ENCODE measurements around the gene IFNAR1.

The IFNAR1 gene

GRCh38 chr21:33324291-33325221 is at the start of gene IFNAR1:
Gene IFNAR1, plus strand, starts transcription at chr21:33324970. Its CDS starts 86 bp downstream, at chr21:33325056.
- peak; percentile 100 for DNase-seq (ENCODE audit: low spot score)

- no peak for DNase-seq (ENCODE audit: low spot score)
These were observed 46.0 kb upstream of the IFNAR1 start for GRCh38 chr21:33278721-33279120.

DNA sequence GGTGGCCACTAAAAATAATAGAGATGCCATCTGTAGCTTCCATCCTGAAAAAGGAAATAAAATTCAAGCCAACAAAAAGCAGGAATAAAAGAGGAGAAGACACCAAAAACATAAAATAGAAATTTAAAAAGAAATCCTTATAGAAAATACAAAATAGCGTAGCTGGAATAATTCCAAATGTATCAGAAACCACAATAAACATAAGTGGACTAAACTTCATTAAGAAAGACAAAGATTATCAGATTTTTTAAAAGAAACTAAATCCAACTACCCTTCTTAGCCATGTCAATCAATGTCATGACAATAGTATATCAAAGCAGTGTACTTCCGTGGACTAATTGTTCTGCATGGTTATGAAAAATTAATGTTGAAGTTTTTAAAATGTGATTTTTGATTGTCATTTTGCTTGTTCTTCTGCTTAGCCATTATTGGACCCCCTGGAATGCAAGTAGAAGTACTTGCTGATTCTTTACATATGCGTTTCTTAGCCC is 45.4 kb upstream of the IFNAR1 start:
- DNase-seq (ENCODE audit: low spot score), result no peak

DNA sequence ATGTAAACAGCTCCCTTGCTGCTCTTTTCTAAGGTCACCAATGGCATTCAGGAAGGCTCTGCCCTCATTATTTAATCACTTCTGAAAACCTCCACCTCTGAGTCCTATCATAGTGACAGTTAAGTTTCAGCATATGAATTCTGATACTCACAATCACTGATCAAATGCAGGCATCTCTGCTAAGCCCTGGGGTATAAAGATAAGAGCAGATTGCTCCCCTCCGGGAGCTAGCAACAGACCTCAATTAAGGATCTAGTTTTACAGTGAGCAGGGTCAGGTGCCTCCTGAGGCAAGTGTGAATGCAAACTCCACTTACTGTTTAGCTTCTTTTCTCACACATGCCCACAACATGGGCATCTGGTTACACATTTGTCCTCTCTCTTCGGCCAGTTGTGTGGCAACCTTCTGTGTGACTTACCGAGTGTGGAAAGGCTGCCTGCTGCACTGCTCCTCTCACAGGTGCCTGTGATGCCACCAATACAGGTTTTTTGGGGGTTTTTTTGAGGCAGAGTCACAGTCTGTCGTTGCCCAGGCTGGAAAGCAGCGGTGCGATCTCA is 43.6 kb upstream of the IFNAR1 start:
- DNase-seq (ENCODE audit: low spot score), result no peak

- DNase-seq (ENCODE audit: low spot score), result no peak
These were observed 41.6 kb upstream of the IFNAR1 start for GRCh38 chr21:33283203-33283602.

- no peak for DNase-seq (ENCODE audit: low spot score)
These were observed 38.7 kb upstream of the IFNAR1 start for GRCh38 chr21:33286076-33286475.

DNA sequence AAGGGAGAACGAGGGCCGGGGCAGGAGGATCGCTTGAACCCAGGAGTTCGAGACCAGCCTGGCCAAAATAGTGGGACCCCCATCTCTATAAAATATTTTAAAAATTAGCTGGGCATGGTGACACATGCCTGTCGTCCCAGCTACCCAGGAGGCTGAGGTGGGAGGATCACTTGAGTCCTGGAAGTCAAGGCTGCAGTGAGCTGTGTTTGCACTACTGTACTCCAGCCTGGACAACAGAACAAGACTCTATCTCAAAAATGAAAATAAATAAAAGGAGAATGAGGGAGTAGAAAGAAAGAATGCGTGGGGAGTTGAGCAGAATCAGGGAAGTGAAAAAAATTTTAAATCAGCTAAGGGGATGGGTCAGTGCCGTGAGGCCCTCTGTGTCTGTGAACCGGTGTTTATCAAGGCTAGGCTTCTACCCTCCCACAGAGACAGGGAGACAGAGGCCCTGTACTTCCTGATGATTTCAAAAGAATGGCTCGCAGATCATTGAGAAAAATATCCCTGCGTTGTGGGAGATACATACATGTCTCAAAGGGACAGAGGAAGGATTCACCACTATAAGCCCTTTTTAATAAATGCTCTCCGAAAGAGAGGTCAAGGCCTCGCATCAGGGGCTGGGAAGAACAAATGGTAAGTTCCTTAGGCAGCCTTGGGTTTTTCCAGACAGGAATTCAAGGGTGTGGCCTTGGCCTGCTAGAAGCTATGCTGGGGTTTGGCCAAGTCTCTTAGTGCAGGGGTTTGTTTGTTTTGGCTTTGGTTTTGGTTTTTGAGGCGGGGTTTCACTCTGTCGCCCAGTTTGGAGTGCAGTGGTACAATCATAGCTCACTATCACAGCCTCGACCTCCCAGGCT is 37.9 kb upstream of the IFNAR1 start:
- peak; percentile 76 for DNase-seq (ENCODE audit: low spot score)

DNA sequence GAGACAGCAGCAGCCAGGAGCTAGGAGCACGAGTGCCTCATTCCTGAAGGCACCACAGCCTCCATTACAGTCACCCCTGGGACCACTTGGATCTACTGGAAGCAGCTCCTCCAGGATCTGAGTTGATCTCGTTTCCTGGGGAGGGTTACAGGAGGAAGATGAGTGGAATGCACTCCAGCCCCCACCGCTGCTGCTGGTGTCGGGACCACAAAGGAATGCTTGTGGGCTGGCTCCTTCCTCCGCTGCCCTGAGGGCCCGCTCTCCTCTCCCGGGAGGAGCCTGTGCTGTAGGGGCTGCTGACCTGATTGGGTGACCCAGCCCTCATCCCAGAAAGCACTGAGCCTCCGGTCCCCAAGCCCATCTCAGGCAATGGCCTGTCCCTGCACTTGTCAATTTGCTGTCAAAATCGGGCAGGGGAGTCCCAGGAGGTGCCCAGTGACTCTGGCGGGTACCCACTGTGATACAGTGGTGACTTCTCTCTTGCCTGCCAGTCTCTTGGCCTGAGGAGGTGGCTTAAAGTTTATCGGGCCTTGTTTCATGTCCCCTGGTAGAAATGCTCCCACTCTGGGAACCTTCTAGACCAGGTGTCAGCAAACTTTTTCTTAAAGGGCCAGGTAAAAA is 35.5 kb upstream of the IFNAR1 start:
- DNase-seq (ENCODE audit: low spot score), result peak; percentile 31

- DNase-seq (ENCODE audit: low spot score), result no peak
These were observed 34.3 kb upstream of the IFNAR1 start for GRCh38 chr21:33290441-33290840.

- DNase-seq (ENCODE audit: low spot score), result no peak
These were observed 33.1 kb upstream of the IFNAR1 start for GRCh38 chr21:33291686-33292085.

GRCh38 chr21:33292724-33293123 is 32.0 kb upstream of the IFNAR1 start:
- no peak for DNase-seq (ENCODE audit: low spot score)

- no peak for DNase-seq (ENCODE audit: low spot score)
These were observed 31.6 kb upstream of the IFNAR1 start for GRCh38 chr21:33293136-33293535.

DNA sequence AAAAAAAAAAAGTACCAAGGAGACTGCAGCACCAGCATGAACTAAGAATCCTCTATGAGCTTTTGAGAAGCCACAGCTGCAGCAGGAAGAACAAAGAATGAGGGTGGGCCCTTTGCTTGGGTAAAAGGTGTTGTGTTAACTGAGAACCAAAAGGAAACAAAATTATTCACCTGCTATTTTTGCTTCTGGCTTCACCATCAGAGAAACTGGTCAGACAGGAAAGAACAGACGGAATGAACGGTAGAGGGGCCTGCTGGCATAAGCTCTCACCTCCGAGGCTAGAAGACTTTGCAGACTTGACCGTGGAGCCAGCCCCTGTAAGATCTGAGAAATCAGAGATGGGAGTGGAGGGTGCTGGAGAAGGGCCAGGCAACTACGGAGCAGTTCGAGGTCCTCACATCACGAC is 31.0 kb upstream of the IFNAR1 start:
- no peak for DNase-seq (ENCODE audit: low spot score)

DNA sequence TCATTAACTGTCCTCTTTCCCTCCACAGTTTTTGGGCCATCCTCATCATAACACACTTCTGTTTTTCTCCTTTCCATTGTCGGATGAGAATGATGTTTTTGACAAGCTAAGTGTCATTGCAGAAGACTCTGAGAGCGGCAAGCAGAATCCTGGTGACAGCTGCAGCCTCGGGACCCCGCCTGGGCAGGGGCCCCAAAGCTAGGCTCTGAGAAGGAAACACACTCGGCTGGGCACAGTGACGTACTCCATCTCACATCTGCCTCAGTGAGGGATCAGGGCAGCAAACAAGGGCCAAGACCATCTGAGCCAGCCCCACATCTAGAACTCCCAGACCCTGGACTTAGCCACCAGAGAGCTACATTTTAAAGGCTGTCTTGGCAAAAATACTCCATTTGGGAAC is 28.6 kb upstream of the IFNAR1 start:
- DNase-seq (ENCODE audit: low spot score), result no peak

DNA sequence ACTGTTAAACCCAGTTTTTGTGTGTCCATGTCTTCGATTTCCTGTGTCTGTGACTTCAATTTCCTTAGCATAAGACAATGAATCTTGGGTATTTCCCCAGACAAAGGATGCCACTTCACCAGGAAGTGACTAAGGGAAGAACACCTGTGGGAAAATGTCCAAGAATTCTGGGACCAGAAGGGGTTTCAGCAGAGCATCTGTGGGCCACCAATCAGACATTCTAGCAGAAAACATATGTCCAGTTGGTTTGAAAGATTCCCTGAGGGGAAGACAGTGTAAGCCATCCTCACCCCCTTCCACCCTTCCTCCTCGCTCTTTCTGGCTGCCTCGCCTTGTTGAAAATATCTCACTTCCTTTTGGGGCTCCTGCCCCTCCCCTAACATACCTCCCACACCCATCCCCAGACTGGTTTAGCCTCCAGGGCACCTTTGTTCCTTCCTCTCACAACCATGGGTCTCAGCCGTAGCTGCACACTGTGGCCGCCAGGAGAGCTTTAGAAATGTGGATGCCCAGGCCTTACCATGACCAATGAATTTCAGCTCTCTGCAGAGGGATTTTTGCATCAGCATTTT is 25.5 kb upstream of the IFNAR1 start:
- no peak for DNase-seq (ENCODE audit: low spot score)

DNA sequence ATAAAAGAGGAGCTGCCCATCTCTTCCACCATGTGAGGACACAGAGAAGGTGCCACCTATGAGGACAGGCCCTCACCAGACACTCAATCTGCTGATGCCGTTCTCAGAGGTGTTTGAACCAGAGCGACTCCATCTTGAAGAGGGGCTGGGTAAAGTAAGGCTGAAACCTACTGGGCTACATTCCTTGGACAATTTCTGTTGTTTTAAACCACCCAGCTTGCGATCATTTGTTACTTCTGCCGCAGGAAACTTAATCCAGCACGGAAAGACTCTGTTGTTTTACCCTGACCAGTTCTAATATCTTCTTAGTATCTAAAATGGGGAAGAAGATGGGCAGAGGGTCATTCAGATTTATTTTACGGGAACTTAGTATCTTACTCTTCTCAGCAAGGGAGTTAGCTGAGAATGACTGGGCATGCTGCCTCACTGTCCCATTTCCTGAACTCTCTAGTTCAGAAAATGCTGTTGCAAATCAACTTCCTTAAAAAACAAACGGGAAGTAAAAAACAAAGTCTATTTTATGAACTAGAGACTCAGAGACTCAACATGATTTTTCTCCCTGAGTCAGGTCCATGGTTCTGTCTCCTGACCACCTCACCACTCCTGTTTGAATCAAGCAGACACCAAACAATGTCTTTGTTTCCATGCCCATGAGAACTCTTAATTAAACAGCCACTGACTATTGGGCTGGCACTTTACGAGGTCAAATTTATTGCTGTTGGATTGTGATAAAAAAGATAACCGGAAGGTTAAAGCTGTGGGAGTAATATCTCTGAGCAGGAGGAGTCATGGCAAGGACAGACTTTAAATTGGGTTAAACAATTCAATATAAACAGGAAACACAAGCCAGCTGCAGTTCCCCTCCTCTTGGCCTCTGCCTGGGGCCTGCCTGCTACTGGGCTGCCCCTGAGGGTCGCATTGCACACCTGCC is 23.8 kb upstream of the IFNAR1 start:
- no peak for DNase-seq (ENCODE audit: low spot score)

GRCh38 chr21:33301632-33302002 is 23.2 kb upstream of the IFNAR1 start:
- no peak for DNase-seq (ENCODE audit: low spot score)

GRCh38 chr21:33302055-33302454 is 22.7 kb upstream of the IFNAR1 start:
- DNase-seq (ENCODE audit: low spot score), result no peak

GRCh38 chr21:33302796-33303195 is 22.0 kb upstream of the IFNAR1 start:
- DNase-seq (ENCODE audit: low spot score), result no peak

GRCh38 chr21:33305344-33305671 is 19.5 kb upstream of the IFNAR1 start:
- no peak for DNase-seq (ENCODE audit: low spot score)

- DNase-seq (ENCODE audit: low spot score), result no peak
These were observed 18.8 kb upstream of the IFNAR1 start for GRCh38 chr21:33305938-33306337.
